ENCODE results near the gene LAMC1. TPM values are rescaled to one million over a fixed set of nuclear protein-coding genes. Genes with fewer than 3 reads are reported as not detected.

The LAMC1 gene
- total RNA-seq, 2 experiments from 2014 or later = not detected

GRCh38 chr1:183038333-183038866 is 15.2 kb downstream of the LAMC1 start:
- ChIA-PET POLR2A (no interaction called here), CTCF (interaction anchor here (0.7 kb wide), 1 partner anchor 246 kb away, joined by 3 read pairs; no protein-coding TSS in a partner anchor)
- no peak for ATAC-seq

GRCh38 chr1:183038913-183039312 is 15.7 kb downstream of the LAMC1 start:
- DNase-seq (no peak), ATAC-seq (no peak)
- H3K36me3 Mint-ChIP-seq (ENCODE audit: low read depth) = no peaks in the 10 kb centered on the region
- H3K27ac Mint-ChIP-seq = no peak overlapping the region
- H3K4me3 Mint-ChIP-seq = no peak overlapping the region
- no peaks in the 10 kb centered on the region for H3K9me3 Mint-ChIP-seq (ENCODE audit: insufficient read depth)
- H3K4me1 Mint-ChIP-seq (ENCODE audit: low read depth) = peaks cover 1% of the 10 kb centered on the region
- H3K27me3 Mint-ChIP-seq (ENCODE audit: low read depth) = peaks cover 68% of the 10 kb centered on the region
- POLR2A ChIA-PET = no interaction called here
- CTCF ChIA-PET = interaction anchor here (0.7 kb wide), 1 partner anchor 247 kb away, joined by 3 read pairs; no protein-coding TSS in a partner anchor

More at GRCh38 chr1:183038333-183038866, 15.2 kb downstream of the LAMC1 start:
- Mint-ChIP-seq H3K4me3 (no peak overlapping the region), H3K4me1 (ENCODE audit: low read depth) (peaks cover 6% of the 10 kb centered on the region), H3K36me3 (ENCODE audit: low read depth) (no peaks in the 10 kb centered on the region), H3K9me3 (ENCODE audit: insufficient read depth) (no peaks in the 10 kb centered on the region), H3K27me3 (ENCODE audit: low read depth) (peaks cover 66% of the 10 kb centered on the region), H3K27ac (no peak overlapping the region)
- no peak for DNase-seq

- H3K4me1 Mint-ChIP-seq (ENCODE audit: low read depth) = no peaks in the 10 kb centered on the region
- H3K27ac Mint-ChIP-seq = no peak overlapping the region
- ATAC-seq (no peak), DNase-seq (no peak)
- H3K9me3 Mint-ChIP-seq (ENCODE audit: insufficient read depth) = no peaks in the 10 kb centered on the region
- CTCF ChIA-PET = interaction anchor here (0.7 kb wide), 1 partner anchor 247 kb away, joined by 3 read pairs; no protein-coding TSS in a partner anchor
- H3K27me3 Mint-ChIP-seq (ENCODE audit: low read depth) = peaks cover 70% of the 10 kb centered on the region
- H3K36me3 Mint-ChIP-seq (ENCODE audit: low read depth) = no peaks in the 10 kb centered on the region
- POLR2A ChIA-PET = no interaction called here
- no peak overlapping the region for H3K4me3 Mint-ChIP-seq
Observed at GRCh38 chr1:183039330-183039729, 16.1 kb downstream of the LAMC1 start.

- POLR2A ChIA-PET = no interaction called here
- DNase-seq = no peak
- Mint-ChIP-seq H3K27ac (no peak overlapping the region), H3K36me3 (ENCODE audit: low read depth) (no peaks in the 10 kb centered on the region), H3K4me3 (no peak overlapping the region), H3K4me1 (ENCODE audit: low read depth) (no peaks in the 10 kb centered on the region), H3K9me3 (ENCODE audit: insufficient read depth) (no peaks in the 10 kb centered on the region), H3K27me3 (ENCODE audit: low read depth) (peaks cover 68% of the 10 kb centered on the region)
- ATAC-seq = no peak
- CTCF ChIA-PET = no interaction called here
Observed at GRCh38 chr1:183039985-183040447, 16.8 kb downstream of the LAMC1 start.

GRCh38 chr1:183040547-183040971 is 17.3 kb downstream of the LAMC1 start:
- Mint-ChIP-seq H3K4me1 (ENCODE audit: low read depth) (no peaks in the 10 kb centered on the region), H3K27me3 (ENCODE audit: low read depth) (peaks cover 67% of the 10 kb centered on the region), H3K36me3 (ENCODE audit: low read depth) (no peaks in the 10 kb centered on the region), H3K27ac (no peak overlapping the region), H3K4me3 (no peak overlapping the region), H3K9me3 (ENCODE audit: insufficient read depth) (no peaks in the 10 kb centered on the region)
- ChIA-PET CTCF (no interaction called here), POLR2A (no interaction called here)
- DNase-seq (no peak), ATAC-seq (no peak)

- Mint-ChIP-seq H3K27ac (no peak overlapping the region), H3K4me1 (ENCODE audit: low read depth) (no peaks in the 10 kb centered on the region), H3K36me3 (ENCODE audit: low read depth) (no peaks in the 10 kb centered on the region), H3K4me3 (no peak overlapping the region), H3K9me3 (ENCODE audit: insufficient read depth) (no peaks in the 10 kb centered on the region), H3K27me3 (ENCODE audit: low read depth) (peaks cover 63% of the 10 kb centered on the region)
- DNase-seq = no peak
- ChIA-PET CTCF (no interaction called here), POLR2A (no interaction called here)
- no peak for ATAC-seq
Observed at GRCh38 chr1:183043254-183043653, 20.0 kb downstream of the LAMC1 start.

- POLR2A ChIA-PET = no interaction called here
- Mint-ChIP-seq H3K27me3 (ENCODE audit: low read depth) (peaks cover 58% of the 10 kb centered on the region), H3K4me1 (ENCODE audit: low read depth) (peaks cover 5% of the 10 kb centered on the region), H3K4me3 (no peak overlapping the region), H3K36me3 (ENCODE audit: low read depth) (no peaks in the 10 kb centered on the region), H3K9me3 (ENCODE audit: insufficient read depth) (no peaks in the 10 kb centered on the region), H3K27ac (no peak overlapping the region)
- DNase-seq = no peak
- ATAC-seq = no peak
- CTCF ChIA-PET = interaction anchor here (1.3 kb wide), 1 partner anchor 16 kb away, joined by 3 read pairs; no protein-coding TSS in a partner anchor
Observed at GRCh38 chr1:183043872-183044854, 20.9 kb downstream of the LAMC1 start.

- POLR2A ChIA-PET = no interaction called here
- Mint-ChIP-seq H3K36me3 (ENCODE audit: low read depth) (no peaks in the 10 kb centered on the region), H3K9me3 (ENCODE audit: insufficient read depth) (no peaks in the 10 kb centered on the region), H3K27ac (no peak overlapping the region), H3K4me3 (no peak overlapping the region), H3K27me3 (ENCODE audit: low read depth) (peaks cover 54% of the 10 kb centered on the region), H3K4me1 (ENCODE audit: low read depth) (peaks cover 5% of the 10 kb centered on the region)
- ATAC-seq (no peak), DNase-seq (no peak)
- CTCF ChIA-PET = interaction anchor here (1.3 kb wide), 1 partner anchor 16 kb away, joined by 3 read pairs; no protein-coding TSS in a partner anchor
Observed at GRCh38 chr1:183044893-183045649, 21.9 kb downstream of the LAMC1 start.

- Mint-ChIP-seq H3K9me3 (ENCODE audit: insufficient read depth) (no peaks in the 10 kb centered on the region), H3K4me3 (no peak overlapping the region), H3K27me3 (ENCODE audit: low read depth) (peaks cover 47% of the 10 kb centered on the region), H3K27ac (no peak overlapping the region), H3K4me1 (ENCODE audit: low read depth) (peaks cover 5% of the 10 kb centered on the region), H3K36me3 (ENCODE audit: low read depth) (no peaks in the 10 kb centered on the region)
- ChIA-PET POLR2A (no interaction called here), CTCF (interaction anchor here (1.3 kb wide), 1 partner anchor 16 kb away, joined by 3 read pairs; no protein-coding TSS in a partner anchor)
- ATAC-seq = no peak
- no peak for DNase-seq
Observed at GRCh38 chr1:183048087-183049085, 25.2 kb downstream of the LAMC1 start.

GRCh38 chr1:183051546-183051945 is 28.3 kb downstream of the LAMC1 start:
- H3K36me3 Mint-ChIP-seq (ENCODE audit: low read depth) = no peaks in the 10 kb centered on the region
- H3K4me1 Mint-ChIP-seq (ENCODE audit: low read depth) = peaks cover 5% of the 10 kb centered on the region
- no peak overlapping the region for H3K27ac Mint-ChIP-seq
- no peaks in the 10 kb centered on the region for H3K9me3 Mint-ChIP-seq (ENCODE audit: insufficient read depth)
- DNase-seq (no peak), ATAC-seq (no peak)
- POLR2A ChIA-PET = no interaction called here
- CTCF ChIA-PET = no interaction called here
- no peak overlapping the region for H3K4me3 Mint-ChIP-seq
- H3K27me3 Mint-ChIP-seq (ENCODE audit: low read depth) = peaks cover 36% of the 10 kb centered on the region

GRCh38 chr1:183052861-183053260 is 29.6 kb downstream of the LAMC1 start:
- Mint-ChIP-seq H3K36me3 (ENCODE audit: low read depth) (no peaks in the 10 kb centered on the region), H3K27me3 (ENCODE audit: low read depth) (peaks cover 33% of the 10 kb centered on the region), H3K9me3 (ENCODE audit: insufficient read depth) (no peaks in the 10 kb centered on the region), H3K27ac (no peak overlapping the region), H3K4me3 (no peak overlapping the region), H3K4me1 (ENCODE audit: low read depth) (peaks cover 5% of the 10 kb centered on the region)
- DNase-seq (no peak), ATAC-seq (no peak)
- CTCF ChIA-PET = no interaction called here
- POLR2A ChIA-PET = no interaction called here

Data from activated CD8-positive, alpha-beta T cell treated with anti-CD3 and anti-CD28 coated beads, Interleukin-2, amount 10 ng/mL, durations not matched to agents 7 days and 5 days (primary cell).